NCI-H2227 (cell line): ENCODE measurements around the gene CYP4F2.
"Not testable (repeated sequence)": the region's sequence is repeated elsewhere in the genome, so short reads cannot be mapped to it uniquely, and the experiment has no call there.

Experiments used
- DNase-seq: peaks from one replicate; lab custom pipeline; 2025; ENCODE audit not compliant: unreplicated experiment; lab: John Stamatoyannopoulos, UW

Gene CYP4F2

GRCh38 chr19:15897738-15898276 lies at the start of gene CYP4F2:
Gene CYP4F2, minus strand, starts transcription at chr19:15898074. Its CDS starts 463 bp downstream, at chr19:15897611.
- DNase-seq: no peak

GRCh38 chr19:15945301-15945700 lies 47.4 kb upstream of the CYP4F2 start:
- DNase-seq: no peak

GRCh38 chr19:15944401-15944800 lies 46.5 kb upstream of the CYP4F2 start:
- DNase-seq: no peak

GRCh38 chr19:15937771-15938170 lies 39.9 kb upstream of the CYP4F2 start:
- no peak for DNase-seq

- DNase-seq: no peak
Measured at GRCh38 chr19:15936950-15937349, 39.1 kb upstream of the CYP4F2 start.

GRCh38 chr19:15936173-15936572 lies 38.3 kb upstream of the CYP4F2 start:
- DNase-seq: no peak

- no peak for DNase-seq
Measured at GRCh38 chr19:15935167-15935702, 37.4 kb upstream of the CYP4F2 start.

- no peak for DNase-seq
Measured at GRCh38 chr19:15934332-15935078, 36.6 kb upstream of the CYP4F2 start, which contains the start of gene CYP4F11. Gene CYP4F11, minus strand, starts transcription at chr19:15934529. Its CDS starts 121 bp downstream, at chr19:15934408.

- DNase-seq: not testable (repeated sequence)
Measured at GRCh38 chr19:15933761-15934331, 36.0 kb upstream of the CYP4F2 start.

- no peak for DNase-seq
Measured at GRCh38 chr19:15928321-15928720, 30.4 kb upstream of the CYP4F2 start.

- DNase-seq: no peak
Measured at GRCh38 chr19:15926484-15926883, 28.6 kb upstream of the CYP4F2 start.

- DNase-seq: no peak
Measured at GRCh38 chr19:15923702-15924101, 25.8 kb upstream of the CYP4F2 start.

GRCh38 chr19:15922021-15922420 lies 24.1 kb upstream of the CYP4F2 start:
- no peak for DNase-seq

GRCh38 chr19:15919243-15919642 lies 21.4 kb upstream of the CYP4F2 start:
- no peak for DNase-seq

- no peak for DNase-seq
Measured at GRCh38 chr19:15915109-15915508, 17.2 kb upstream of the CYP4F2 start.

- DNase-seq: no peak
Measured at GRCh38 chr19:15913830-15914229, 16.0 kb upstream of the CYP4F2 start.

GRCh38 chr19:15913384-15913783 lies 15.5 kb upstream of the CYP4F2 start:
- DNase-seq: no peak

- DNase-seq: no peak
Measured at GRCh38 chr19:15911599-15912235, 13.8 kb upstream of the CYP4F2 start.

- no peak for DNase-seq
Measured at GRCh38 chr19:15905026-15905425, 7.2 kb upstream of the CYP4F2 start.

GRCh38 chr19:15902898-15903297 lies 5.0 kb upstream of the CYP4F2 start:
- DNase-seq: not testable (repeated sequence)

- DNase-seq: no peak
Measured at GRCh38 chr19:15902254-15902653, 4.4 kb upstream of the CYP4F2 start.

GRCh38 chr19:15900504-15900903 lies 2.6 kb upstream of the CYP4F2 start:
- DNase-seq: no peak
